Stimulated activated CD4-positive, alpha-beta T cell treated with anti-CD3 and anti-CD28 coated beads, Interleukin-1b, Interleukin-23, amount 100 ng/mL, for 1 hour (primary cell): Measurements from ENCODE around the gene CD300C.
"Not testable (repeated sequence)": the region's sequence is repeated elsewhere in the genome, so short reads cannot be mapped to it uniquely, and the experiment has no call there.

Experiments
- DNase-seq, 2 donors: peaks; one replicate each; pipeline ENCODE4 v3.0.0-alpha.2; 2020; ENCODE audit warnings: low read depth in 2 of 2

CD300C gene

DNA sequence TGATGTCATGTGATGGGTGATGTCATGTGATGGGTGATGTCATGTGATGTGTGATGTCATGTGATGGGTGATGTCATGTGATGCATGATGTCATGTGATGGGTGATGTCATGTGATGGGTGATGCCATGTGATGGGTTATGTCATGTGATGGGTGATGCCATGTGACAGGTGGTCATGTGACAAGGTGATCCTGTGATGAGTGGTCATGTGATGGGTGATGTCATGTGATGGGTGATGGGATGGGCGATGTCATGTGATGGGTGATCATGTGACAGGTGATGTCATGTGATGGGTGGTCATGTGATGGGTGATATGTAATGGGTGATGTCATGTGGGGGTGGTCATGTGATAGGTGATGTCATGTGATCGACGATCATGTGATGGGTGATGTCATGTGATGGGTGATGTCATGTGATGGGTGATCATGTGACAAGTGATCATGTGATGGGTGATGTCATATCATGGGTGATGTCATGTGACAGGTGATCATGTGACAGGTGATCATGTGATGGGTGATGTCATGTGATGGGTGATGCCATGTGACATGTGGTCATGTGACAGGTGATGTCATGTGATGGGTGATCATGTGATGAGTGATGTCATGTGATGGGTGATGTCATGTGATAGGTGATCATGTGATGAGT lies 31.8 kb downstream of the CD300C start:
- DNase-seq = no peak

GRCh38 chr17:74512624-74513091 lies 33.3 kb downstream of the CD300C start:
- no peak for DNase-seq

GRCh38 chr17:74512036-74512435 lies 33.9 kb downstream of the CD300C start:
- no peak for DNase-seq

GRCh38 chr17:74508156-74508555 lies 37.8 kb downstream of the CD300C start:
- DNase-seq = no peak

GRCh38 chr17:74503949-74504348 lies 42.0 kb downstream of the CD300C start:
- not testable (repeated sequence) for DNase-seq

GRCh38 chr17:74502861-74503260 lies 43.1 kb downstream of the CD300C start:
- no peak for DNase-seq

- DNase-seq = no peak
Measured at GRCh38 chr17:74499992-74500391, 45.9 kb downstream of the CD300C start.

DNA sequence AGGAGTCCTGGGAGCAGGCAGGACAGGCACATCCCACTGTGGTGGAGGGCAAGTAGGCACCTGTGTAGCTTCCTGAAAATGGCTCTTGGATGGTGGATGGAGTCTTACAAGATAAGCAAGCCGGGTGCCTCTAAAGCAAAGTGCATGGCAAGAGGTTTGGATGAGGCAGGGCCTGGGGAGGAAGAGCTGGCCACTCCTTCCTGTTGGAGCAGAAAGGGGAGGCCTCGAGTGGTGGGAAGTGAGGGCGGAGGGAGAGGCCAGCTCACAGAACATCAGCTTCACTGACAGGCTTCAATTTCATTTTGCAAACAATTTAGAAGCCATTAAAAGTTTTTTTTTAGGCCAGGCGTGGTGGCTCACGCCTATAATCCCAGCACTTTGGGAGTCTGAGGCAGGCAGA lies 48.4 kb downstream of the CD300C start:
- DNase-seq = no peak

- DNase-seq = peak; percentile 23 to 54
Measured at GRCh38 chr17:74493331-74493833, 52.5 kb downstream of the CD300C start.

DNA sequence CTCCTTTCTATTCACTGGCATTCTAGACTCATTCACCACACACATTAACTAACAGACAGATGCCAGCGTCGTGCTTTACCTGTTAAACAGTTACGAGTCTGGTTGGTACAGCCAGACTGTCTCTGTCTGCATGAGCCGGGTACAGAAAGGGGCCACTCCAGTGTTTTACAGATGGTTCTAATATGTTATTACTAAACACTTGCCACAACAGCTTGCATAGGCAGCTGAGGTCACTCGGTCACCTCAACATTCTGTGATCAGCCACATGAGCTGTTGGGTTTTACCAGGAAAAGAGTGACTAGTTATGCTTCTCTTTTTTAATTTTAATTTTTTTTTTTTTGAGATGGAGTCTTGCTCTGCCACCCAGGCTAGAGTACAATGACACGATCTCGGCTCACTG lies 54.3 kb downstream of the CD300C start:
- no peak for DNase-seq
